AG08396 (cell line): ENCODE results near the gene CDHR5.

ENCODE experiments used
- DNase-seq: peaks from one replicate; pipeline ENCODE4 v3.0.0; 2012; ENCODE audit warnings: low spot score, mixed read lengths

The CDHR5 gene

DNA sequence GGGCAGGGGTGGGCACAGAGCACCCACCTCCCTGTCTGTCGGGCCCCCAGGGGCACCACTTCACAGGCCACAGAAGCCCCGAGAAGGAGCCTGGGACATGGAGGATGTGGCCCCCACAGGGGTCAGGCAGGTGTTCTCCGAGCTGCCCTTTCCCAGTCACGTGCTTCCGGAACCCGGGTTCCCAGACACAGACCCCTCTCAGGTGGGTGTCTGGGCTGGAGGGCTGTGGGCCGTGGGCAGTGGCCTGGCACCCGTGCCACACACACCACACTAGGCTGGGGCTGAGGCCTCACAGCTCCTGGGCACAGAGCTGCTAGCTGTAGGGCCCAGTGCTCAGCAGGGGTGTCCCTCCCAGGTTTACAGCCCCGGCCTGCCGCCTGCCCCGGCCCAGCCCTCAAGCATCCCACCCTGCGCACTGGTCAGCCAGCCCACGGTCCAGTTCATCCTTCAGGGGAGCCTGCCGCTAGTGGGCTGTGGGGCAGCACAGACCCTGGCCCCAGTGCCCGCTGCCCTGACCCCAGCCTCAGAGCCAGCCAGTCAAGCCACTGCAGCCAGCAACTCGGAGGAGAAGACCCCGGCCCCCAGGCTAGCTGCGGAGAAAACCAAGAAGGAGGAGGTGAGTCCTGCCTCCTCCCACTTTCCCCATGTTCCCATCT, 14.5 kb downstream of the CDHR5 start:
- no peak for DNase-seq

DNA sequence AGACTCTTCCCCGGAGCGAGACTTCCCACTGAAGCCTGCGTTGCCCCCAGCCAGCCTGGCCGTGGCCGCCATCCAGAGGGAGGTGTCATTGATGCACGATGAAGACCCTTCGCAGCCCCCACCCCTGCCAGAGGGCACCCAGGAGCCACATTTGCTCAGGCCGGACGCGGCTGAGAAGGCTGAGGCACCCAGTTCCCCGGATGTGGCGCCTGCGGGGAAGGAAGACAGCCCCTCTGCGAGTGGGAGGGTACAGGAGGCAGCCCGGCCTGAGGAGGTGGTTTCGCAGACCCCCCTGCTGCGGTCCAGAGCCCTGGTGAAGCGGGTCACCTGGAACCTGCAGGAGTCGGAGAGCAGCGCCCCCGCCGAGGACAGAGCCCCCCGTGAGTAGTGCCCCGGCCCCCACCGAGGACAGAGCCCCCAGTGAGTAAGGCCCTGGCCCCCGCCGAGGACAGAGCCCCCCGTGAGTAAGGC, 15.4 kb downstream of the CDHR5 start:
- DNase-seq, result no peak

DNA sequence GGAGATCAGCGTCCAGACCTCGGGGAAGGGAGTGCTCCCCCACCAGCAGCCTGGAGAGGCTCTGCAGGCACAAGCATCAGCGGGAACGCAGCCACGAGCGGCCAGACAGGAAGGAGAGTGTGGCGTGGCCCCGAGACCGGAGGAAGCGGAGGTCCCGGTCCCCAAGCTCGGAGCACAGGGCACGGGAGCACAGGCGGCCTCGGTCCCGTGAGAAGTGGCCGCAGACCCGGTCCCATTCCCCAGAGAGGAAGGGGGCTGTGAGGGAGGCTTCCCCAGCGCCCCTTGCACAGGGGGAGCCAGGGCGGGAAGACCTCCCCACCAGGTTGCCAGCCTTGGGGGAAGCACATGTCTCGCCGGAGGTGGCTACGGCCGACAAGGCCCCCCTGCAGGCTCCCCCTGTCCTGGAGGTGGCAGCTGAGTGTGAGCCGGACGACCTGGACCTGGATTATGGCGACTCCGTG, 15.9 kb downstream of the CDHR5 start:
- DNase-seq, result no peak

DNA sequence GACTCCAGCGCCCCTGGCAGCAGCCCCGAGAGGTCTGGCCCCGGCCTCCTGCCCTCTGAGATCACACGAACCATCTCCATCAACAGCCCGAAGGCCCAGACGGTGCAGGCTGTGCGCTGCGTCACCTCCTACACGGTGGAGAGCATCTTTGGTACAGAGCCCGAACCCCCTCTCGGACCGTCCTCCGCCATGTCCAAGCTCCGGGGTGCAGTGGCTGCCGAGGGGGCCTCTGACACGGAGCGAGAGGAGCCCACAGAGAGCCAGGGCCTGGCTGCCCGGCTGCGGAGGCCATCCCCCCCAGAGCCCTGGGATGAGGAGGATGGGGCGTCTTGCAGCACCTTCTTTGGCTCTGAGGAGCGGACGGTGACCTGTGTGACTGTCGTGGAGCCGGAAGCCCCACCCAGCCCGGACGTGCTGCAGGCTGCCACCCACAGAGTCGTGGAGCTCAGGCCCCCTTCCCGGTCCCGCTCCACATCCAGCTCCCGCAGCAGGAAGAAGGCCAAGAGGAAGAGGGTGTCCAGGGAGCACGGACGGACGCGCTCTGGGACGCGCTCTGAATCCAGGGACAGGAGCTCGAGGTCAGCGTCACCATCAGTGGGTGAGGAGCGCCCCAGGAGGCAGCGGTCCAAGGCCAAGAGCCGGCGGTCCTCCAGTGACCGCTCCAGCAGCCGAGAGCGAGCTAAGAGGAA, 16.6 kb downstream of the CDHR5 start:
- DNase-seq, result no peak

DNA sequence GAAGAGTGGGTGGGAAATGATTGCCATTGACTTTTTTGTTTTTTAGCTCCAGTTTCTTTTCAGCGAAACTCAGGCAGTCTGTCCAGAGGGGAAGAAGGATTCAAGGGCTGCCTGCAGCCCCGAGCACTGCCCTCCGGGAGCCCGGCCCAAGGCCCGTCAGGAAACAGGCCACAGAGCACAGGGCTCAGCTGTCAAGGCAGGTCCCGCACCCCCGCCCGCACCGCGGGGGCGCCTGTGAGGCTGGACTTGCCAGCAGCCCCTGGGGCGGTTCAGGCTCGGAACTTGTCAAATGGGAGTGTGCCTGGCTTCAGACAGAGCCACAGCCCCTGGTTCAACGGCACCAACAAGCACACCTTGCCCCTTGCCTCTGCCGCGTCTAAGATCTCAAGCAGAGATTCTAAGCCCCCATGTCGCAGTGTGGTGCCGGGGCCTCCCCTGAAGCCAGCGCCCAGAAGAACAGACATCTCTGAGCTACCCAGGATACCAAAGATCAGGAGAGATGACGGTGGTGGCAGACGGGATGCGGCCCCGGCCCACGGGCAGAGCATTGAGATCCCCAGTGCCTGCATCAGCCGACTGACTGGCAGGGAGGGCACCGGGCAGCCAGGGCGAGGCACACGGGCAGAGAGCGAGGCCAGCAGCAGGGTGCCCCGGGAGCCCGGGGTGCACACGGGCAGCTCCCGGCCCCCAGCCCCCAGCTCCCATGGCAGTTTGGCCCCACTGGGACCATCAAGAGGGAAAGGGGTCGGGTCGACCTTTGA, 17.6 kb downstream of the CDHR5 start:
- no peak for DNase-seq

DNA sequence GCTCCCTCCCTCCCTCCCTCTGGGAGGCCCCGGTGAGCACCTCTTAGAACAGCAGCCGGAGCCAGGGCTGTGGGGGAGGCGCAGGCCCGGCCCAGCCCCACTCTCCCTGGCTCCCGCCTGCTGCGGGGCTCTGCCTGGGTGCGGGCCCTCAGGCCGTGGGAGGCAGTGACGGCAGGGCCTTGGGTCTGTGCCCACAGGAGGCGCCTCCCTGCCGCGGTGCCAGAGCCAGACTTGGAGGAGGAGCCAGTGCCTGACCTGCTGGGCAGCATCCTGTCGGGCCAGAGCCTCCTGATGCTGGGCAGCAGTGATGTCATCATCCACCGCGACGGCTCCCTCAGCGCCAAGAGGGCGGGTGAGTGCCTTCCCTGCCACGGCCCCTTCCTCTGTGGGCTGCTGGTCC, 18.5 kb downstream of the CDHR5 start:
- DNase-seq, result peak; percentile 63

DNA sequence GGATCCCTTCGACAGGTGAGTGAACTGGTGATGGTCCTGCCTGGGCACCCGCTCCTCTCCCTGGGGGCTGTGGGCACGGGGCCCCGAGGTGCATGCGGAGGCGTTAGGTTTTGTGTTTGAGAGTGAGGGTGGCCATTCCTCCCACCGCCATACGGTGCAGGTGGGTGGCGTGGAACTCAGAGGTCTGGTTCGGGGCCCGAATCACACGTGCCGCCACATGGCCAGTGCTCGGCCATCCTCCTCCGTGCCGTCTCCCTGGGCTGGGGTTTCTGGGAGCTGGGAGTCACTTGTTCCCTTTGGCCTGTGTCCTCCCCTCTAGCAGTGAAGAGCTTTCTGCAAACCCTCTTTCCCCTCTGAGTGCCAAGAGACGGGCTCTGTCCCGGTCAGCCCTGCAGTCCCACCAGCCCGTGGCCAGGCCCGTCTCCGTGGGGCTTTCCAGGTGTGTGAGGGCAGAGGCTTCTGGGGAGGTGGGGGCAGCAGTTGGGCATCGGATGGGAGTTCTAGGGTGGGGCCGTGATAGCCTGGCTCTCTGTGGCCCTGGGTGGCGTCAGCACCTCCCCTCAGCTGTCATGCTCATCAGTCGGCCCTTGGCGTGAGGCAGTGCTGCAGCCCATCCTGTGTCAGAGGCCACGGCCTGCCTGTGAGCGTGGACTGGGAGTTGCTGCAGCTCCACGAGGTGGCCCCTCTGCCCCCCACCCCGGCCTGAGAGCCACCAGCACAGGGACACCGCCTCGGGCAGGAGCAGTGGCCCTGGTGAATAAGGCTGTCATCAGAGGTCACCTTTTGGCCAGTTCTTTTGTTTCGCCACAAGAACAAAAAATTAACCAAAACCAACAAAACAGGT, 19.2 kb downstream of the CDHR5 start:
- no peak for DNase-seq

DNA sequence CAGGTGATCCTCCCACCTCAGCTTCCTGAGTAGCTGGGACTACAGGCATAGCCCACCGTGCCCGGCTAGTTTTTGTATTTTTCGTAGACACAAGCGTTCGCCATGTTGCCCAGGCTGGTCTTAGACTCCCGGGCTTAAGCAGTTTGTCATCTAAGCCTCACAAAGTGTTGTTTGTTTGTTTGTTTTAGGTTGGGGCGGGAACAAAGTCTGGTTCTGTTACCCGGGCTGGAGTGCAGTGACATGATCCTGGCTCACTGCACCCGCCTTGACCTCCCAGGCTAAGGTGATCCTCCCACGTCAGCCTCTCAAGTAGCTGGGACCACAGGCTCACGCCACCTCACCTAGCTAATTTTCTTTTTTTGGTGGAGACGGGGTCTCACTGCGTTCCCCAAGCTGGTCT, 21.6 kb downstream of the CDHR5 start:
- DNase-seq, result no peak

DNA sequence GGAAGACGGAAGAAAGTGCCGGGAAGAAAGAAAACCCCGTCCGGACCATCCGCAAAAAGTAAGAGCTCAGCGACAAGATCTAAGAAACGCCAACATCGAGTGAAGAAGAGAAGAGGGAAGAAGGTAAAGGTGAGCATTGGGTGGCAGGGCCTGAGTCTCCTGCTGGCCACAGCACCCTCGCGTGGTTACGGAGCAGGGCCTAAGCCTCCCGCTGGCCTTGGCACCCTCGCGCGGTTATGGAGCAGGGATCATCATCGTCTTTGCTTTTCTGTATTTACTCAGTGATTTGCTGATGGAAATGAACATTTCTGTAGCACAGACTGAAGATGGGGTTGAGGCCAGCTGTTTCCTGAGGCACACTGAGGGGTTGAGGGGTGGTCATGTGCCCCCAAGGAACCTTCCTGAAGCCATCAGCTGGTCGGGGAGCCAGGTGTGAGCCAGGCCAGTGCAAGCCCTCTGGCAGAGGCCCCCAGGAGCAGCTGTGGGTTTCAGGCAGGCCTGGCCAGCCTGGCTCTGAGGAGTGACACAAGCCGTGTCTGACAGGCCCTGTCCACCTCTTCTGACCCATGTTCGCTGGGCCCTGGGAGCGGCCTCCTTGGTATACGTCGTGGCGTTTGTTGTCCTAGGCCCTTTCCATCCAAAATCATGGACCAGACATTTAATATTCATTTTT, 23.0 kb downstream of the CDHR5 start:
- DNase-seq, result no peak

DNA sequence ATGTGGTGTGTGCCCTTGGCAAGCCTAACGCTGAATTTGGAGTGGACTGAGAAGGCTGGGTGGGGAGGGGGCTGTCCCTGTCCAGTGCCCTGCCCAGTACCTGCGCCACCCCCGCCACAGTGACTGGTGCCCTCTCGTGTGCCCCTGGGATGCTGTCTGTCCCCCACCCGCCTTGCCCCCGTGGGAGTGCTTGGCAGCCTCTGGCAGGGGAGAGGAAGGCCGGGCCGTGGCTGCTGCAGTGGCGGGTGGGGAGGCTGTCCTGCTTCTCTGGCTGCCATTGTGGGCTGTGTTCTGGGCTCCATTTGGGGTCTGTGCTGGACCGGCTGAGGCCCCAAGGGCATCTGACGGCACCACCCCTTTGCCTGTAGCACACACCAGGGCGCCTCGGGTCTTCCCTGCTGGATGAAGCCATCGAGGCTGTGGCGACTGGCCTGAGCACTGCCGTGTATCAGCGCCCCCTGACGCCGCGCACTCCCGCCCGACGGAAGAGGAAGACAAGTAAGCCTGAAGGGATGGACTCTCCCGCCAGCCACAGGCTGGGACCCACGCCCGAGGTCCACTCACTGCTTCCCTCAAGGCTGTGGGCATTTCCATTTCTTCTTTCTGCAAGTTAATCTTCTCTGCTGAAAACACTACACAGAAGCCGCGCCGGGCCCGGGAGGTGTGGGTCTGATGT, 26.6 kb downstream of the CDHR5 start:
- DNase-seq, result no peak

DNA sequence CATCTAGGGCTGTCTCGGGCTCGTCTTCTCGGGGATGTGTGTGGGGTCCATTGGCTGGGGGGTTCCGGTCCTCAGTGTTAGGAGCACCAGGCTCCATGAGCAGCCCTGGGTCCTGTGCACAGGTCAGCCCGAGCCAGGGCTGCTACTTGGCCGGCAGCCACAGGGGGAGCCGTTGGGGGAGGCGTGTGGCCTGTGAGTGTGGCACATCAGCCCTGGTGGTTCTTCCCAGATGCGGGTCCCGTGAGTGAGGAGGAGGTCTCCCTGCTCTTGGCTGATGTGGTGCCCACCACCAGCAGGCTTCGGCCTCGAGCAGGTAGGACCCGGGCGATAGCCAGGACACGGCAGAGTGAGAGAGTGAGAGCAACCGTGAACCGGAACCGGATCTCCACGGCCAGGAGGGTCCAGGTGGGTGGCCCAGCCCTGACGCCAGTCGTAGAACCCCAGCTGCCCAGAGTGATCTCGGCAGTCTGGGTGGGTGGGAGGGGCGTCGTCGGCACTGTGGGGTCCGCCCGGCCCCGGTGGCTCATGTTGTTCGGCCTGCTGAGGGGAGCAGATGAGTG, 27.5 kb downstream of the CDHR5 start:
- no peak for DNase-seq

DNA sequence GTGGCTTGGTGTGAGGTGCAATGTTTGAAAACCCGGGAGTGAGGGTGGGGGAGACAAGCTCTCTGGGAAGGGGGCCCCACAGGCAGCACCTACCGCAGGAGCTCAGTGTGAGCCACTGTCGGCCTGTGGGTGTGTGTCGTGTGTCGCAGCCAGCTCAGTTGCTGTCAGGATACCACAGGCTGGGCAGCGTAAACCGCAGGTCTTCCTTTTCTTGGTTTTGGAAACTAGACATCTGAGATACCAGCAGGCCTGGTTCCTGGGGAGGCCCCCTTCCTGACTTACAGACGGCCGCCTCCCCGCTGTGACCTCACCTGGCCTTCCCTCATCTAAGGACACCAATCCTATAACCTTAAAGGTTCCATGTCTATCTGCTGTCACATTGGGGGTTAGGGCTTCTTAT, 28.4 kb downstream of the CDHR5 start:
- DNase-seq, result no peak

DNA sequence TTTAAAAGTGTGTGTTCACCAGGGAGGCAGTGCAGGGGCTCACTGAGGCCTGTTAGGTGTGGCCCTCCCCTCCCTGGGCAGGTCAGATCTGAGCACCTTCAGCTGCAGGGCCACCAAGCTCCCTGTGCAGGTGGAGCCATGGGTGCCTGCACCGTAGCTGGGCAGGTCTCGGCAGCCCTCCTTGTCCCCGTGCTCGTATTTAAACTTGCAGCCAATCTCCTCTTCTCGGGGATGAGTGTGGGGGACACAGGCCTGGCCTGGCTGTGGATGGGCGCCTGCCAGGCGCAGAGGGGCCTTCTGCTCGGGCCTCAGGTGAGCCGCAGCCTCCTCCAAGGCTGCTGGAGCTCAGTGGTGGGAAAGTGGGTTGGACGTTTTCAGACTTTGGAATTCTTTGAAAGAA, 29.4 kb downstream of the CDHR5 start:
- DNase-seq, result no peak

DNA sequence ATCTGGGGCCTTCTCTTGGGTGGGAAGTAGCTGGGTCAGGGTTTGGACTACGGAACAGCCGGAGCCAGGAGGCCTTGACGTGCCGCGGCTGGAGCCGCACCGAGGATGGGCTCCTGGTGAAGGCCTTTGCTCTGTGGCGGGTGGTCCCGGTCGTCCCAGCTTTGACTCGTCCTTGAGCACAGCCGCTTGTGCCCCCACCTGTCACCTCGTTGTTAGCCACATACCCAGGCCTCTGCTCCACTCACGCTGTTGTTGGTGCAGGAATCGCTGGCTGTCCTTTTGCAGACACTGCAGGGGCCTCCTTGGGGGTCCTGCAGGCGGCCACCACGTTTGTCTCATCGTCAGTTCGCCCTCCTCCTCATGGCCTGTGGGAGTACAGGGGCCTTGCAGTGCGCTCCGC, 31.4 kb downstream of the CDHR5 start:
- DNase-seq, result no peak

DNA sequence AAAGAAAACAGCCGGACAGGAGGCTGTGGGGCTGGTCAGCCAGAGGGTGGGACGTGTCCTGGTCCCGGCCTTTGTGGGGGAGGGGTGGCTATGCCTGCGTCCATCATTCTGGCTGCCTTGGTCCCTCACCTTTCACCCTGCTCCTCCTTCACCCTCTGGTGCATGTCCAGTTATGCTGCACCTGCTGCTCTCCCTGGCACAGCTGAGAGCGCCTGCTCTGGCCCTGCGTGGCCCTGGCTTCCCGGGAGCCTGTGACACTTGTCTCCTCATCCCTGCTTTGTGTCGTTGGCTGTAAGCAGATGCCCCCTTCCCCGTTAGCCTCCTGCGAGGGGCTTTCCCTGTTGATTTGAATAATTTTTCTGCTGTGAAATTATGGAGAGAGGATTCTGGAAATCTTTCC, 31.8 kb downstream of the CDHR5 start:
- no peak for DNase-seq

DNA sequence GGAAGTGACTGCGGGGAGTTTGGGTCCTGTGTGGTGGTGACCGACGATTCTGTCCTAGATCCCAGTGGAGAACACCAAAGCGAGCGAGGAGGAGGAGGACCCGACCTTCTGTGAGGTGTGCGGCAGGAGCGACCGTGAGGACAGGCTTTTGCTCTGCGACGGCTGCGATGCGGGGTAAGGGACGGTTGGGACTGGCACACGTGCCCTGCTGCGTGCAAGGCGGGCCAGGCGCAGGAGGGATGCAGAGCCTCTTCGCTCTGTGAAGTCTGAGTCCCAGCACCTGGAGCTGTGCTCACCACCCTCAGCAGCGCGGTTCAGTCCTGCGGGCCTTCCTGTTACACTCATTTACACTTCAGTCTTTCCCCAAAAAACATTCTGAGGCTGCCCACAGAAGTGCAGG, 32.3 kb downstream of the CDHR5 start:
- no peak for DNase-seq

DNA sequence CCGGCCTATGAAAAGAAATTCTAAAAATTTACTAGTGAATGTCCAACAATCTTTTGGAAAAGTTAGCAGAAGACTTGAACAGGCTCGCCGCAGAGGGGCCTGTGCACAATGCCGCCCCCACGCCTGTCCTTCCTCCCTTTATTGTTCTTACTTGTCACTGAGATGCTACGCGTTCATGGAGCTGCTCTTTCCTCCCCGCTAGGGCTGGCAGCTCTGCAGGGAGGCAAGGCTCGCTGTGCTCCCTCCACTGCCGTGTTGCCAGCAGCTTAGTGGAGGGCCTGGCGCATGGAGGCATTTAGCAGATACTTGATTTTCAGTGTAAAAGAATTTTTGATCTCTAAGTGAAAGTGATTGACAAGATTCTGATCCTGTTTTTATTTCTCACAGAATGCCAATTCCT, 33.8 kb downstream of the CDHR5 start:
- no peak for DNase-seq

DNA sequence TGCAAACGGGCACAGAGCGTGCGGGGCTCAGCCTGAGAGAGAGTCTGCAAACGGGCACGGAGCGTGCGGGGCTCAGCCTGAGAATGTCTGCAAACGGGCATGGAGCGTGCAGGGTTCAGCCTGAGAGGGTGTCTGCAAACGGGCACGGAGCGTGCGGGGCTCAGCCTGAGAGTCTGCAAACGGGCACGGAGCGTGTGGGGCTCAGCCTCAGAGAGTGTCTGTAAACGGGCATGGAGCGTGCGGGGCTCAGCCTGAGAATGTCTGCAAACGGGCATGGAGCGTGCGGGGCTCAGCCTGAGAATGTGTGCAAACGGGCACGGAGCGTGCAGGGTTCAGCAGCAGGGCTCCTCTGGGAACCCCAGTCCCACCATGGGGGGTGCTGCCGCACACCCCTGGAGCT, 35.0 kb downstream of the CDHR5 start:
- DNase-seq, result no peak

DNA sequence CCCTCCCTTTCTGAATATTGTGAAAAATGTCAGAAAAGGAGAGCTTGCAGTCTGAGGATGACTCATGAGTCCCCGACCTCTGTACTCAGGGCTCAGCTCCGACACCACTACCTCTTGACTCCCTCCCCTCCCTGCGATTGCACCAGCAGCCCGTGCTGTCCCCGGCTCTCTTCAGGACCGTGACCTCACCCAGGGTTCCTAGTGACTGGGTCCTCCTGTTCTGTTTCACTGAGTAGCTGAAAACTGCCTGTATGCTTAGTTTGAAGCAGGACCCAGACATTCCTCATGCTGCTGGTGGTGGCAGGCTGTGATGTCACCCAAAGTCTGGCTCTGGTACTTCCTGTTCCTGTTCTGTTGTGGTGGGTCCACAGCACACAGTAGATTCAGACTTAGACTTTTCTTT, 36.8 kb downstream of the CDHR5 start:
- DNase-seq, result peak; percentile 64

DNA sequence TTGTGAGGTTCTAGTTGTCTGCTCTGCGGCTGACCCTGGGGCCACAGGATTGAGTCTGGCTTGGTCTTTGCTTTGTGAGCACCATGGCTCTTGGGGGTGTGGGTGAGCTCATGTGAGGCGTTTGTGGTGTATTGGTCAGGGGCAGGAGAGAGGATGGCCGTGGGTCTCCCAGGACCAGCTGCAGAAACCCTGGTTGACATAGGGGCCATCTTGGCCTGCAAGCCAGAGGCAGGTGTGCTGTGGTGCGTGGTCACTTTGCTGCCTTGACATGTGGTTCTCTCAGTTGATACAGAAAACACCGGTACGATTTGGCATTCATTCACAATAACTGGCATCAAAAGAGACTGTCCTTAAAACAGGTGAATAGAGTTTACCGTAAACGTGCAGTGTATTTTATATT, 37.2 kb downstream of the CDHR5 start:
- DNase-seq, result no peak
